Hepatocyte (in vitro differentiated cells): Measurements from ENCODE around the gene TIMM44.

Experiments used
- EZH2 ChIP-seq: fragments of 200-600 bp; sonication (generic); IDR thresholded peaks from 2 replicates; pipeline ENCODE4 v1.6.1; 2016; ENCODE audit warnings: antibody characterized with exemption, mild to moderate bottlenecking, borderline replicate concordance
- TF ChIP-seq, protein P1 (sequence below): fragments of 200-600 bp; sonication (generic); IDR thresholded peaks from 2 replicates; pipeline ENCODE4 v1.5.1; 2016; ENCODE audit warnings: antibody characterized with exemption, mild to moderate bottlenecking; ENCODE audit not compliant: poor library complexity

DNA sequence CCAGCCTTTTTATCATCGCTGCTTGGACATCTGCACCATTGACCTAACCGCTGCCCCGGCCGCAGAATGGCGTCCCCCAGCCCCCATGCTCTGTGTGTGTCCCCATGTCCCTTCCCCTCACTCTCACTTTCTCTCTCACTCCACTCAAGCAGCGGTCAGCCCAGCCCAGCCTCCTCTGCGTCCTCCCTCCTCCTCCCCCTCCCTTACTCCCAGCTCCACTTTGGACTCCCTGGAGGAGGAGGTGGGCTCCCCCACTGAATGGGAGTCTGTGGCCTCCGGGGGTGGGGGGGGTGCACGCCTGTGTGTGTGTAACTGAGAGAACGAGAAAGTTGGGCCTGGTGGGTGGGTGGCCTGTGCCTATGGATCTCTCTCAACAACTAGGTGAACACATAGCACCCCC lies 37.6 kb downstream of the TIMM44 start:
- TF ChIP-seq, protein P1, sequence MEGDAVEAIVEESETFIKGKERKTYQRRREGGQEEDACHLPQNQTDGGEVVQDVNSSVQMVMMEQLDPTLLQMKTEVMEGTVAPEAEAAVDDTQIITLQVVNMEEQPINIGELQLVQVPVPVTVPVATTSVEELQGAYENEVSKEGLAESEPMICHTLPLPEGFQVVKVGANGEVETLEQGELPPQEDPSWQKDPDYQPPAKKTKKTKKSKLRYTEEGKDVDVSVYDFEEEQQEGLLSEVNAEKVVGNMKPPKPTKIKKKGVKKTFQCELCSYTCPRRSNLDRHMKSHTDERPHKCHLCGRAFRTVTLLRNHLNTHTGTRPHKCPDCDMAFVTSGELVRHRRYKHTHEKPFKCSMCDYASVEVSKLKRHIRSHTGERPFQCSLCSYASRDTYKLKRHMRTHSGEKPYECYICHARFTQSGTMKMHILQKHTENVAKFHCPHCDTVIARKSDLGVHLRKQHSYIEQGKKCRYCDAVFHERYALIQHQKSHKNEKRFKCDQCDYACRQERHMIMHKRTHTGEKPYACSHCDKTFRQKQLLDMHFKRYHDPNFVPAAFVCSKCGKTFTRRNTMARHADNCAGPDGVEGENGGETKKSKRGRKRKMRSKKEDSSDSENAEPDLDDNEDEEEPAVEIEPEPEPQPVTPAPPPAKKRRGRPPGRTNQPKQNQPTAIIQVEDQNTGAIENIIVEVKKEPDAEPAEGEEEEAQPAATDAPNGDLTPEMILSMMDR: no peak
- no peak for TF ChIP-seq EZH2
